Liver (tissue), 3 donors: ENCODE results near the gene XRCC2.
"Not testable (repeated sequence)": the region's sequence is repeated elsewhere in the genome, so short reads cannot be mapped to it uniquely, and the experiment has no call there.

ENCODE experiments used
- JUND ChIP-seq, 2 donors: IDR thresholded peaks; 2 replicates each; pipeline ENCODE4 v1.6.1; 2016; ENCODE audit warnings: antibody characterized with exemption in 2 of 2
- TAF1 ChIP-seq: conservative IDR thresholded peaks from 2 replicates; pipeline ENCODE4 v1.6.1; 2016; ENCODE audit warnings: antibody characterized with exemption, mild to moderate bottlenecking
- TF ChIP-seq, protein P1 (sequence below): fragments of 150-350 bp; IDR thresholded peaks from 2 replicates; pipeline ENCODE4 v1.5.1; 2017; ENCODE audit warnings: improper control_type of control experiment, low read depth, low read length; ENCODE audit not compliant: missing input control
- TF ChIP-seq, protein P2 (sequence below): IDR thresholded peaks from 2 replicates; pipeline ENCODE4 v1.6.1; 2016; ENCODE audit warnings: antibody characterized with exemption, mild to moderate bottlenecking
- donor health status: healthy.
- donor health status: healthy.

DNA sequence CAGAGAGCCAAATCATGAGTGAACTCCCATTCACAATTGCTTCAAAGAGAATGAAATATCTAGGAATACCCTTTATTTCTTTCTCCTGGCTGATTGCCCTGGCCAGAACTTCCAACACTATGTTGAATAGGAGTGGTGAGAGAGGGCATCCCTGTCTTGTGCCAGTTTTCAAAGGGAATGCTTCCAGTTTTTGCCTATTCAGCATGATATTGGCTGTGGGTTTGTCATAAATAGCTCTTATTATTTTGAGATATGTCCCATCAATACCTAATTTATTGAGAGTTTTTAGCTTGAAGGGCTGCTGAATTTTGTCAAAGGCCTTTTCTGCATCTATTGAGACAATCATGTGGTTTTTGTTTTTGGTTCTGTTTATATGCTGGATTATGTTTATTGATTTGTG lies 47.2 kb downstream of the XRCC2 start:
- TF ChIP-seq, protein P1, sequence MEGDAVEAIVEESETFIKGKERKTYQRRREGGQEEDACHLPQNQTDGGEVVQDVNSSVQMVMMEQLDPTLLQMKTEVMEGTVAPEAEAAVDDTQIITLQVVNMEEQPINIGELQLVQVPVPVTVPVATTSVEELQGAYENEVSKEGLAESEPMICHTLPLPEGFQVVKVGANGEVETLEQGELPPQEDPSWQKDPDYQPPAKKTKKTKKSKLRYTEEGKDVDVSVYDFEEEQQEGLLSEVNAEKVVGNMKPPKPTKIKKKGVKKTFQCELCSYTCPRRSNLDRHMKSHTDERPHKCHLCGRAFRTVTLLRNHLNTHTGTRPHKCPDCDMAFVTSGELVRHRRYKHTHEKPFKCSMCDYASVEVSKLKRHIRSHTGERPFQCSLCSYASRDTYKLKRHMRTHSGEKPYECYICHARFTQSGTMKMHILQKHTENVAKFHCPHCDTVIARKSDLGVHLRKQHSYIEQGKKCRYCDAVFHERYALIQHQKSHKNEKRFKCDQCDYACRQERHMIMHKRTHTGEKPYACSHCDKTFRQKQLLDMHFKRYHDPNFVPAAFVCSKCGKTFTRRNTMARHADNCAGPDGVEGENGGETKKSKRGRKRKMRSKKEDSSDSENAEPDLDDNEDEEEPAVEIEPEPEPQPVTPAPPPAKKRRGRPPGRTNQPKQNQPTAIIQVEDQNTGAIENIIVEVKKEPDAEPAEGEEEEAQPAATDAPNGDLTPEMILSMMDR: not testable (repeated sequence)
- not testable (repeated sequence) for TF ChIP-seq TAF1; JUND (IDR thresholded peaks at IDR 0.05)
- TF ChIP-seq, protein P2, sequence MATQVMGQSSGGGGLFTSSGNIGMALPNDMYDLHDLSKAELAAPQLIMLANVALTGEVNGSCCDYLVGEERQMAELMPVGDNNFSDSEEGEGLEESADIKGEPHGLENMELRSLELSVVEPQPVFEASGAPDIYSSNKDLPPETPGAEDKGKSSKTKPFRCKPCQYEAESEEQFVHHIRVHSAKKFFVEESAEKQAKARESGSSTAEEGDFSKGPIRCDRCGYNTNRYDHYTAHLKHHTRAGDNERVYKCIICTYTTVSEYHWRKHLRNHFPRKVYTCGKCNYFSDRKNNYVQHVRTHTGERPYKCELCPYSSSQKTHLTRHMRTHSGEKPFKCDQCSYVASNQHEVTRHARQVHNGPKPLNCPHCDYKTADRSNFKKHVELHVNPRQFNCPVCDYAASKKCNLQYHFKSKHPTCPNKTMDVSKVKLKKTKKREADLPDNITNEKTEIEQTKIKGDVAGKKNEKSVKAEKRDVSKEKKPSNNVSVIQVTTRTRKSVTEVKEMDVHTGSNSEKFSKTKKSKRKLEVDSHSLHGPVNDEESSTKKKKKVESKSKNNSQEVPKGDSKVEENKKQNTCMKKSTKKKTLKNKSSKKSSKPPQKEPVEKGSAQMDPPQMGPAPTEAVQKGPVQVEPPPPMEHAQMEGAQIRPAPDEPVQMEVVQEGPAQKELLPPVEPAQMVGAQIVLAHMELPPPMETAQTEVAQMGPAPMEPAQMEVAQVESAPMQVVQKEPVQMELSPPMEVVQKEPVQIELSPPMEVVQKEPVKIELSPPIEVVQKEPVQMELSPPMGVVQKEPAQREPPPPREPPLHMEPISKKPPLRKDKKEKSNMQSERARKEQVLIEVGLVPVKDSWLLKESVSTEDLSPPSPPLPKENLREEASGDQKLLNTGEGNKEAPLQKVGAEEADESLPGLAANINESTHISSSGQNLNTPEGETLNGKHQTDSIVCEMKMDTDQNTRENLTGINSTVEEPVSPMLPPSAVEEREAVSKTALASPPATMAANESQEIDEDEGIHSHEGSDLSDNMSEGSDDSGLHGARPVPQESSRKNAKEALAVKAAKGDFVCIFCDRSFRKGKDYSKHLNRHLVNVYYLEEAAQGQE: not testable (repeated sequence)
